AG08395 (cell line): ENCODE measurements around the gene TMEM225B.
"Not testable (repeated sequence)": the region's sequence is repeated elsewhere in the genome, so short reads cannot be mapped to it uniquely, and the experiment has no call there.

Experiments used
- DNase-seq: peaks from one replicate; pipeline ENCODE4 v3.0.0; 2012; ENCODE audit warnings: mixed read lengths, low spot score

TMEM225B gene

DNA sequence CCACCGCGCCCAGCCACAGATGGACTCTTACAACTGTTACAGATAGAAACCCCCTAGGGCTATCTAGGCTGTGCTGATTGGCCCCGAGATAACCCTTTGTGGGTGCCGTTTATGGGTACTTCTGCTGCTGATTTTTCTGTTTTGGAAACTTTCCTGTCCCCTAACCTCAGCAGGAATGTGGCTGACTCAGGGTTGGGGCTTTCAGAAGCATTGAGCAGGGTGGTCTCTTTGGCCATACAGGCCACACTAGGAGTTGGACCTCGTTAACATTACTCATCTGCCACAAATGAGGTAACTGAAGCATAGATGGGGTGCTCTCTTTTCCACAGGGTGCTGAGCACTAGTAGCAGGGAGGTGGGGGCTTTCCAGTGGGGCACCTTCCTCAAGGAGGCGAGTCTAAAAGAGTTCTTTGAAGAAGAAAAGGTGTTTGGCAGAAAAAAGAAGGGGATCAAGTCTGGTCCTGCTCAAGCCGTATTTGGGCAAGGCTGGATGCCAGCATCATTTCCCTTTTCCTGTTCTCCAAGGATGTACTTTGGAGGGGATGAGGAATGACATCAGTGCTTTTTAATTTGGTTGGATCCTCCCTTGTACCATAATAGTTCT lies 25.1 kb downstream of the TMEM225B start:
- DNase-seq, result no peak

DNA sequence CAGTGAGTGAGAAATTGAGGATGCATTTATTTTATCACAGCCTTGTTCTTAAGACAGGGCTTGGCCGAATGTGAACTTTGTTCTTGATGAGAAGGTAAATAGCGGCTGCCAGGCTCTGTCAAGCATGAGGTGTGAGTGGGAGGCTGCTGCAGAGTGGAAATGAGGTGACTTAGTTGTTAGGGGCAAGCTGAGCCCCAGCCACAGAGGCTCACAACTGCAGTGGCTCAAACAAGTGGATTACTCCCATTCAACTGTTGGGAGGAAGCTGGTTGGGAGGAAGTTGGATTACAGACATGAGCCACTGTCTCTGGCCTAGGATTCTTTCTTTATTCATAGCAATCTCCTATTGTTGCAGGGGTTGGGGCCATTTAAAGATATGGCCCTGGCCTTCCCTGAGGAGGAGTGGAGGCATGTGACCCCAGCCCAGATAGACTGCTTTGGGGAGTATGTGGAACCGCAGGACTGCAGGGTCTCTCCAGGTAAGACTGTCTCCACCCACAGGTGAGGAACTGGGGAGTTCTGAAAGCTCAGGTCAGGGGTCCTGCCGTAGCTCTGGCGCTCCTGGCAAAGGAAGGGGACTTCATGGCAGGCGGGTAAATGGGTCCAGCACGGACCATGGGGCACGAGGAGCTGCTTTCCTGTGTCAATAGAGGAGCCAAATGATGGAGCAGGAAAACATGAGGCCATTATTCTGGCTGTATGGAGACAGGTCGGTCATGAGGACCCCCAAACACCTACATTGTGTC lies 25.8 kb downstream of the TMEM225B start:
- DNase-seq, result no peak

DNA sequence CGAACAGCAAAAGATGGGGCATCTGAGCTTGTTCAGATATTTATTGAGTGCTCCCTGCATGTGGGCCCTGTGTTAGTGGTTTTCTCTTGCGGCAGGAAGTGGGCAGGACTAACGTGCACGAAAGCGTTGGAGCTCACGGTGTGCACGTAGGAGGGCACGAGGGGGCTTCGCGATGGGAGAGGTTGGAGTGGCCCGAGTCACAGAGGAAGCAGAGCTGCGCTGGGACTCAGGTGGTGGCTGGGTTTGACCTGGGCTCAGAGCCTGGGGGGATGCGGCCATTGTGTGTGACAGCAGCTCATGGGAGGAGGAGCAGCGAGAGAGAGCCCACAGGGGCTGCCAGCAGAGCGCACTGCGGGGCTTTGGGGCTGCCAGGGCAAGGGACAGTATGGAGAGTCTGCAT lies 26.4 kb downstream of the TMEM225B start:
- DNase-seq, result no peak

DNA sequence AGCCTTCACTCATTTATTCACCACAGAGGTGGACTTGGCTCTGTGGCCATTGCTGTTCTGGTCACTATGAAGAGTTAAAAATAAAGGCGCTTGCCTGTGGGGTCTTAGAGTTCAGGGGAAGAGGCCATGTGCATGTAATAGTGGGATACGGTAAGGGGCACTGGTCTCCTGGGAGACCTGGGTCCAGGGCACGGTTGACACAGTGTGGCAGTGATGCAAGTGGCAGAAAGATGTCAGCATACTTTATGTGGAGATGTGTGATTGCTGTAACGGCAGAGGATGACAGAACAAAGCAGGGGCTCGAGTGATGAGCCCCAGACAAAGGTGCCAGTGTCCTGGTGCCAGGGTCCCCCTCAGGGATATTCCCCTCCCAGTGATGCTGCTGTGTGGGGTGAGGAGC lies 27.3 kb downstream of the TMEM225B start:
- no peak for DNase-seq

DNA sequence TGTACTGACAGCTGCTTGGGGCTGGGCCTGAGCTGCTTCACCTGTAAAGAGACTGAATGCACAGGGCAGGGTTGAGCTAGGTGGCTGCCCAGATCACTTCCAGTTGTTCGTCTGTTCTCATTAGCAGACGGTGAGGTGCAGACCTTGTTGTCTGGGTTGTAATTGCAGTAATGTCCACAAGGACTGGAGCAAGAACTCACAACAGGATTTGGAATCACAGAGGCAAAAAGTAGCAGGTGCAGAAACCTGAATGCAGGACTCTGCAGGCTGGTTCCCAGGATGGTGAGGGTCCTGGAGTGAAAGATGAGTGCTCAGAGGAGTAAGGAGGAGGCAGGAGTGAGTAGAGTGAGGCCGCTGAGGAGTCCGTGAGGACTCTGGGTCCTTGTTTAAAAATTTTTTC lies 27.9 kb downstream of the TMEM225B start:
- DNase-seq, result no peak

DNA sequence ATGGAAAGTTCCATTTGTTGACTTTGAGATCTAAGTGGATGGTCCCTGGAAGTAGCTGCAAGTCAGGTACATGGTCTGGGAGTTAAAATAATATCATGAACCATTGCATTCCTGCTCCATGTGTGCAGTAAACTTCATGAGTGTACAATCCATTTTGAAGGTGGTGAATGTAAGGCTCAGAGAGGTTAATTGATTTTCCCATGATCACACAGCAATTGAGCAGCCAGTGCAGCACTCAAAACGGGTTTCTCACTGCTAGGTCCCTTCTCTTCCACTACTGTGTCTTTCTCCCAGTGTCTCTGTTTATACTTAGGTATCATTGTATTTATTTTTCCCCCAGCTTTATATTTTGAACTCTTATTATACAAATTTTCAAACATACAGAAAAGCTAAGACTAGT lies 28.6 kb downstream of the TMEM225B start:
- no peak for DNase-seq

DNA sequence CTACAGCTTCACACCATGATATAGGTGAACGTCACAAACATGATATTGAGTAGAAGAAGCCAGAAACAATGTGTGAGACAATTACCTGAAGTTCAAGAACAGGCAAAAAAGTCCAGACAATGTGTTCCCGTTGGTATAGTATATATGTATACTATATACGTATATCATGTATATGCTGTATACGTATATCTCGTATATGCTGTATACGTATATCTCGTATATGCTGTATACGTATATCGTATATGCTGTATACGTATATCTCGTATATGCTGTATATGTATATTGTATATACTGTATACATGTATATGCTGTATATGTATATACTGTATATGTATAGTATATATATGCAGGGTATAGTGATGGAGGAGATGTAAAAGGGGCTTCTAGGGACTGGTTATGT lies 29.4 kb downstream of the TMEM225B start:
- DNase-seq, result no peak

DNA sequence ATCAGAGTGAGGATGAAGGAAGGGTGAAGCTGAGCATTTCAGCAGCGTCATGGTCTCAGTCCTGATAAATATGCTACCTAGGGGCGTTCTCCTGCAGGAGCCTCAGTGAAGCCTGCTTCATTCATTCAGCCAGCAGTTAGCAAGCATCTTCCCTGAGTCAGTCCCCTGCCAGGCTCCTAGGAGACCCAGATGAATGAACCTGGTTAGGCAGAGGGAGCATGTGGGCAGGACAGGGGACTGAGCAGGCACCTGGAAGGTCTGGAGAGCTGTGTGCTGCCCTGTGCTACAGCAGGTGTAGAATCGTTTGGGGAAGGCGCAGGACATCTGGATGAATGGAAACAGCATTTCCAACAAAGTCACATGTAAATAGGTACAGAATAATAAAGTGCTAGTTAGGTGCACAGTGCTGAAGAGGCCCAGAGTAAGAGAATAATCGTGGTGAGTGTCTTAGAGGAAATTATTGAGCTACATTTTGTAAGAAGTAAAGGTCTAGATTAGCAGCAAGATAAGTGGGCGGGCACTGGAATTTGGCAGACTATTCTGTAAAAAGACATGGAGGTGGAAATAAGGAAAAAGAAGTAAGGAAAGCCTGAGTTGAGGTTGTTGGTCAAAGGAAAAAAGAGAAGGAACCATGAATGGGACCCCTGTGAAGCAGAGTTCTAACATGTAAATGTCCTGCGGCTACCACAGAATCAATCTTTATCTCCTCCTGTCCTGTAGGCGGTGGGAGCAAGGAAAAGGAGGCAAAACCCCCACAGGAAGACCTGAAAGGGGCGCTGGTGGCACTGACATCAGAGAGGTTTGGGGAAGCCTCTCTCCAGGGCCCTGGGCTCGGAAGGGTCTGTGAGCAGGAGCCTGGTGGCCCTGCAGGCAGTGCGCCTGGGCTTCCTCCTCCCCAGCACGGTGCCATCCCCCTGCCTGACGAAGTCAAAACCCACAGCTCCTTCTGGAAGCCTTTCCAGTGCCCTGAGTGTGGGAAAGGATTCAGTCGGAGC lies 30.7 kb downstream of the TMEM225B start:
- no peak for DNase-seq

DNA sequence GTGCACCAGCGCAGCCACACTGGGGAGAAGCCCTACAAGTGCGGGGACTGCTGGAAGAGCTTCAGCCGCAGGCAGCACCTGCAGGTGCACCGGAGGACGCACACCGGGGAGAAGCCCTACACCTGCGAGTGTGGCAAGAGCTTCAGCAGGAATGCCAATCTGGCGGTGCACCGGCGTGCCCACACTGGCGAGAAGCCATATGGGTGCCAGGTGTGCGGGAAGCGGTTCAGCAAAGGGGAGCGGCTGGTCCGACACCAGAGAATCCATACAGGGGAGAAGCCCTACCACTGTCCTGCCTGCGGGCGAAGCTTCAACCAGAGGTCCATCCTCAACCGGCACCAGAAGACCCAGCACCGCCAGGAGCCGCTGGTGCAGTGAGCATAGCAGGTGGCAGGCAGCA lies 31.6 kb downstream of the TMEM225B start:
- DNase-seq, result no peak

DNA sequence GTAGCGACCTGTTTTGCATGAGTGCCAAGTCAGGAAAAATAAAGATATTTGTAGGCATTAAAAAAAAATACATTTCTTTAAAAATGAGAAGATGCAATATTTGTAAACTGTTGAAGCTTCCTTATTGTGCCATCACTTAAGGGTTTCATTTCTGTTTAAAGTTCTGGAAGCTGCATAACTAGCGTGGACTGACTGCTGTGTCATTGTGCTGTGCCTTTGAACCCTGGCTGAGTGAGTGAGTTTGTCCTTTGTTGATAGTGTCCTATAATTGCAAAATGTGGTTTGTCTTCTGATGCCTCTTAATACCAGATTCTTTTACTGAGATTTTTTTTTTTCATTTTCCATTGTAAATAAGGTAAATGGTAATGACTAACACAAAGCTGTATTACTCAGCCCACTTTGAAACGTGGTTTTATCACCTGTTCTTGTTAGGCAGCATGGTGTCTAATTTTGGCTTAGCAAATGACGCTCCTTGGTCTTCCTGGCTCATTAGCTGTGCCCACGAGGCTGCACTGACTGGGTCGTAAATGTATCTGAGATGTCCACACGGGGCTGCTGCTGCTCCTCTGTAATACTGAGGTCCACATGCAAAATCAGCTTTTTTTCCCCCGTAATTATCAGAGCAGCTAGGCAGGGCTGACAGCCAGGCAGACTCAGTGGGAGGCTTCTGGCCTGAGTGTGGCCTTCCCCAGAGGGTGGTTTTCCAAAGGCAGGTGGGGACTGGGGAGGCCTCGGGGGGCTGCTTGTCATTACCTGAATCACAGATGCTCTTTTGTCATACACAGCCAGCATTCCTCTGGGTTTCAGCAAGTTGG lies 33.4 kb downstream of the TMEM225B start:
- DNase-seq, result no peak

DNA sequence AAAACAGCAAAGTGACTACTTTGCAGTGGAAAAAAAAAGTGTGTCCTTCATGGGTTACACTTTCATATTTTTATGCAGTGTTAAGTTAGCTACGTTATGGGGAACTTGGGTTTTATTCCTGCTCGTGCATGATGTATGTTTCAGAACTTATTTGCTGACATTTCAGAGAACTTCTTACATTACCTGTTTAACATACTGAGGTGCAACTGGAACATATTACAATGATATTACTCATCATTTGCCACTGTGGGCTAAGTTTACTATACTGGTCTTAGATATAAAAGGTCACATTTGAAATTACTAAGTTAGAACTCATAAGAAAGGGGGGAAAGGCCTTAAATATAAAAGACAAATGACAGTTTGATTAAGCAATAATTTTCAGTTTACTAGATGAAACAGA lies 39.3 kb downstream of the TMEM225B start:
- DNase-seq, result not testable (repeated sequence)

DNA sequence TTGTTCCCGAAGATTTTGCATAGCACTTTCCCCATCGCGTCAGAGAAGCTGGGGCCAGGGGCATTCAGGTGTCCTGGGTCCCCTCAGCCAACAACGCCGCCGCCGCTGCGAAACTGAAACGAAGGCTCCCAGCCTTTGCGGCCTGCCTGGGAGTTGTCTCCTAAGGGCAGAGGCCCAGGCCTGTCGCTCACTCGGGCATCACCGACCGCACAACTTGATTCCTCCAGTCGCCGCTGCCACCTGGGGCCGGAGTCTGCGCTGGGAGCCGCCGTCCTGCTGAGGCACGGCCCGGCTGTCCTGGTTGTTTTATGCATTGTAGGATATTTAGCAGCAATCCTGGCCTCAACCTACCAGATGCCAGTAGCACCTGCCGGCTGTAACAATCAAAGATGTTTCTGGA lies 40.7 kb downstream of the TMEM225B start:
- DNase-seq, result no peak

DNA sequence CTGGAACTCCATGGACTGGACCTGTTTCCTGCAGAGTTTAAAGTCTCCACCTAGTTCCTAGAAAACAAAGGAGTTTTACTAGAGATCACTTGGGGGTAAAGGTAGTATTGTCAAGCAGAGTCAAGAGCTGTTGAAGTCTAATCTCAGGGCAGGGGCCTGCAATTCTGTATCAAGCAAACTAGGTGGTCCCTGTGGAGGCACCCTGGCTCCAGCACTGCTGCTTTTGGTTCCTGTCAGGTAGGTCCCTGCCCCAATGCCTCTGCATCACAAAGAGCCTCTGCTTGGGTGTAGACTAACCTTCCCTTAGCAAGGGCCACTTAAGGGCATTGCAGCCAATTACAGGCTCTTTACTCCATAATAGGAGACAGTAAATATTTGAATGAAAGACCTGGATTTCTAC lies 41.2 kb downstream of the TMEM225B start:
- no peak for DNase-seq

DNA sequence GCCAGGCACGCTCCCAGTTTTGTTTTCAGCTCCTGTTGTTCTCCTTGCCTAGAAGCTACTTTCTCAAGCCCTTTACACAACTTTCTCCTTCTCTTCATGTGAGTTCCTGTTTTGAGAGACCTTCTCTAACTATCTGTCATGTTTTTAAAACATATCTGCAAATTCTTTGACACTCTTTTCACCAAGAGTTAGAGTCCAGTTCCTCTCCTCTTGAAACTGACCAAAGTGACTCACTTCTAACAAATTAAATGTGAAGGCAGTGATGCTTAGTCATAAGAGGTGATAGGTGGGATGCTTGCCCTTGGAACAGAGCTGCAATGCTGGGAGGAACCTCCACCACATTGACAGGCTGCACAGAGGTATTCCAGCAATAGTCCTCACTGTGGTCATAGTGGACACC lies 44.0 kb downstream of the TMEM225B start:
- no peak for DNase-seq

DNA sequence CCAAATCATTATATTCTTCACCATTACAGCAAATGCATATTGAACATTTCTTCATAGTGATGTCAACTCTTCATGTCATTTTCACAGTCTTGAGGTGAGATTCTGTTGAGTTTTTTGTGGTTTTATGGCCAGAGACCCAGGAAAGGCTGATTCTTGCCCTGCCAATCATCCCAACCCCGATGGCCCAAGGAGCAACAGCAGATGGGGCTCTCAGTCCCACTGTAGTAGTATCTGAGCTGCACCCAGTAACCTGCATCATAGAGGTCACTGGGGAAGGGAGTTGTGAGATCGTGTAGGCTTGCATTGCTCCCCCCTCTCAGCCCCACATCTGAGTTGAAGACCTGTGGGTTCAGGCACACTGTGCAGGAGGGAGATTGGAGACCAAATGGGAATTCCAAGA lies 45.4 kb downstream of the TMEM225B start:
- no peak for DNase-seq

DNA sequence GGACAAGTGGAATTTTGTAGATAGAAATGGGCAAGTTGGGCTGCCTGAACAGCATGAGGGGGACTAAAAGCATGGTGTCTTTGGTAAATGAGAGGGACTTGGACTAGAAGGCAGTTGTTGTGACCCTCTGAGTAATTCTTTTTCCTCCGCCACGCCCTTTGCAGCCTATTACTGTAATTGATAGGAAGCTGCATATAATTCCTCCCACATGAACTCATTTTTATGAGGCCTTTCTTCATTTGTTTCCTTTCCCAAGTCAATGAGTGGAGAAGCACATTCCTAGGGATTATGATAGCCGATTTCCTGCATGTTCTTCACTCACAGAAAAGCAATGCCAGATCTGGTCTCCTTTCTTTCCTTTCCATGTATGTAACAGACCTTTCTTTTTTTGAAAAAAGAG lies 46.4 kb downstream of the TMEM225B start:
- DNase-seq, result no peak

DNA sequence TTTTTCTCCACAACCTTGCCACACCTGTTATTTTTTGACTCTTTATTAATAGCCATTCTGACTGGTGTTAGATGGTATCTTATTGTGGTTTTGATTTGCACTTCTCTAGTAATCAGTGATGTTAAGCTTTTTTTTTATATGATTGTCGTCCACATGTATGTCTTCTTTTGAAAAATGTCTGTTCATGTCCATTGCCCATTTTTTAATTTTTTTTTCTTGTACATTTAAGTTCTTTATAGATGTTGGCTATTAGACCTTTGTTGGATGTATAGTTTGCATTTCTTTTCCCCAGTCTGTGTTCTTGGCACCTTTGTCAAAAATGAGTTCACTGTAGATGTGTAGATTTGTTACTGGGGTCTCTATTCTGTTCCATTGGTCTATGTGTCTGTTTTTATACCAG lies 47.5 kb downstream of the TMEM225B start:
- DNase-seq, result no peak

DNA sequence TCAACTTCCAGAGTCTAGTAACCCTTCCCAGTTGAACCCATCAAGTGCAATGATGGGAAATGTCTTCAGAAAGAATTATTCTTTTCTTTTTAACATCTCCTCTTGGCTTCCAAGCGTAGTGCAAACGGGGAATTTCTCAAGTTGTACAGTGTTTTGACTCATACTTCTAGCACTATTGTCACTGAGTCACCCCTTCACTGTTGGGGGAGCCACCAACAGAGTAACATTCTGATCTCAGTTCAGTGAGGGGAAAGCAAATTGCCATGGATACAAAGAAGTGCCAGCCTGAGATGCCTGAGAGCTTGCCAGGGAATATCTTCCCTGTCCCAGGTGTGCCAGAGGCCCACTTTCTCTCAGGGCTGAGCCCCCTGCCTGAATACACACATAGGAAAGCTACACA lies 50.8 kb downstream of the TMEM225B start:
- no peak for DNase-seq

DNA sequence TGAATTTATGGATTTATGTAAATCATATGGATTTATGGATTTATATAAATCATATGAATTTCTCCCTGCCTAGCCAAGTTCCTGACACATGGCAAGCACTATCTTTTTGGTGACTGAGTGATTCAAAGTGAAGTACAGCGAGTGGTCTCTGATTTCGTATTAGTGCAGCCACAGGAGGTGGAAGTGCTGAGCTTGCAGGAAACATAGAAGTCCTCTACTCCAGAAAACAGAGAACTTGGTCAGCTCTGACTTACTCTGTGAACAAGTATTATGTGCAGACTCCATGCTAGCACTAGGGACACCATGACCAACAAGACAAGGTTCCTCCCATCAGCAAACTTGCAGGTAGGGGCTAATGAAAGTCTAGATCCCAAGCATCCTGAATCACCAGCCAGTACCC lies 53.2 kb downstream of the TMEM225B start:
- DNase-seq, result no peak

DNA sequence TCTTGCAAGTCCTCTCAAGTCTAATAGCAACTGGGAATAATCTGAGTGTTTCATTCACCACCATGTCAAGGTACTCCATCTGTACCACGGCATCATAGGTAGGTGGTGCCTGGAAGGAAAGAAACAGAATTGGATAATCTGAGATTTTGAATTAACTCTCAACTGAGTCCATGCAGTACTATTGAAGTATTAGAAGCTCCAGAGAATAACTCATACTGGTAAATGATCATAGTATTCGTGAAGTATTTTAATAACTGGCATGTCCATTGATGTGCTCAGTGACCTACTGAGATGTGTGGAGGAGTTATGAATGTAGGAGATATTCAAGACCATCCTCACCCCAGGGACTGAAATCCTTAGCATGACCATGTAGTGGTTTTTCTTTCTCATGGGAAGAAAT lies 54.6 kb downstream of the TMEM225B start:
- DNase-seq, result no peak

DNA sequence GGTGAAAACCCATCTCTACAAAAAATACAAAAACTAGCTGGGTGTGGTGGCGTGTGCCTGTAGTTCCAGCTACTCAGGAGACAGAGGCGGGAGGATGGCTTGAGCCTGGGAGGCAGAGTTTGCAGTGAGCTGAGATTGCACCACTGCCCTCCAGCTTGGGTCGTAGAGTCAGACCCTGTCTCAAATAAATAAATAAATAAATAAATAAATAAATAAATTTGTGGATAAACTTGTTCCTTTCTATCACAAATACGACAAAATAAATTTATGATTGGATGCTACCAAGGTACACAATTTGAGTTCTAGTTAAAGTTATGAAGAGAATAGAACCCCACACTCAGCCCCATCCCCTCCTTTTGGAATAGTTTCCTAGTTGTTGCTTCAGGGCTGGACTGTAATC lies 55.2 kb downstream of the TMEM225B start:
- DNase-seq, result not testable (repeated sequence)

DNA sequence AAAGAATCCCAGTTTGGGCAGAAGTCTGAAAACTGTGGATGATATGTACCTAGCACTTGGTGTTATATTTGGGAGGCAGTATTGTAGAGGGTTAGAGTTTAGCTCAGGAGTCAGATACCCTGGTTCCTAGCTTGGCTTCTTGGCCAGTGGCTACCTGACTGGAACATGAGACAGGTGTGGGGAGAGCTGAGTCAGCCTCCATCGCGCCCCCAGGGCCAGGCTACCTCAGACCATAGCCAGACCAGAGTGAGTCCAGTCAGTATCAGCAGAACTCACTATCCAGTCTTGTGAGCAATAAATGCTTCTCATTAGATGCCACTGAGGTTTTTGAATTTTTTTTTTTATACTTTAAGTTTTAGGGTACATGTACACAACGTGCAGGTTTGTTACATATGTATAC lies 55.7 kb downstream of the TMEM225B start:
- no peak for DNase-seq
